GM18502 (cell line): ENCODE results near the gene MDC1.

Experiments
- ATAC-seq: cut with Tn5 transposase; IDR thresholded peaks from one replicate; pipeline ENCODE4 v1.9.1; 2021; ENCODE audit warnings: mild to moderate bottlenecking; ENCODE audit not compliant: unreplicated experiment, poor library complexity

MDC1 gene

DNA sequence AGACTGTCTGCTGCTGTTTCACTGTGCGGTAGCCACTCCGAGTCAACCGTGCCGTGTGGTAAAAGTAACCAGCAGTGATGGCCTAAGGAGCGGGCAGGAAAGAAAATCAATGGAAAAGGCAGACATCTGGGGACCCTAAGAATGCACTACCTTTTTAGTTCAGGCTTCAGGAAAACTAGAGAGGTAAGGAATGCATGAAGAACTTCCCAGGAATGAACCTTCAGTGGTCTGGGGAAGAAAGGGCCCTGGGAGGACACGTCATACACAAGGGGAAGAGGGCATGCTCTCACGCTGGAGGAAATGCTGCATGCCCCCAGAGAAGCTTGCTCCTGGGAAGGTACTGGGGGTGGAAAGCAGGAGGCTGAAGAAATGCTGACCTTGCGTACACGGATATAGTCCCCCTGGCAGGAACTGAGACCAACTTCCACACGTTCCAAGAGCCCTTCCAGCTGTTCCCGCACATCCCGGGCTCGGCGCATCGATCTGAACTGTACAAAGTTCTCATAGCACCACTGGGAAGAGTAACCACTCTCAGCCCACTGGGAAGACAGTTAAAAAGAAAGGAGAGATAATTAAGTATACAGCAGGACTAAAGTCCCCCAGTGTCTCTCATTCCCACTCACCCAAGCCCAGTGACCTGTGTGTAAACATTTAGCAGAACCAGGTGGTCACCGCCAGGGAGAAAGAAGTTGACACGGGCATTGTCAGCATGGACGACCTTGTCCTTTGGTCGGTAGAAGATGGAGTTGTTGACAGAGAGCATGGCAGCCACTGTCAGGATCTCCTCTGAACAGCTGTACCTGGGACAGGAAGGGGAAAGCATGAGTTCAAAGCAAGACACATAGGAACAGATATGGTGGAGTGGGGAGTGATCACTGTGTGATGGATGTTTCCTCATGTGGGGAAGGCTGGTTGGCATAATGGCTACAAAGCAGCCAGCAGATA, 62.0 kb downstream of the MDC1 start:
- no peak for ATAC-seq

DNA sequence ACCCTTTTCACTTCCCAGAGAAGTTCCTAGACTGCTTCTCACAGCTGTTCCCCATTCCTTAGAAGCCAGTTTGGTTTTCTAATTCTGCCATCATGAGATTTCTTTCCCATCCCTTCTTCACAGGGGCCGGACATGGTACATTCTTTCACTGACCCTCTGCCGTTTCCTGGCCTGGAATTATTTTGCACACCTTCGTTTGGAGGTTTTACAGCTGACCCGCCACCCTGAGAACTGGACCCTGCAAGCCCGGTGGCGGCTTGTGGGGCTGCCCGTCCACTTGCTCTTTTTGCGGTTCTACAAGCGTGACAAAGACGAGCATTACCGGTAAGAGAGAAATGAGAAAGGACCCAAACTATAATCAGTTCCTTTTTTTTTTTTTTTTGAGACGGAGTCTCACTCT, 65.9 kb downstream of the MDC1 start:
- no peak for ATAC-seq
